DND-41 (cell line): ENCODE results near the gene PRICKLE2.

Source experiments
- EZH2 ChIP-seq: IDR thresholded peaks from 3 replicates; pipeline ENCODE4 v1.6.1; 2012; ENCODE audit warnings: borderline replicate concordance, low read depth, mild to moderate bottlenecking, moderate library complexity, low read length, inconsistent platforms; ENCODE audit not compliant: severe bottlenecking
- TF ChIP-seq, protein P1 (sequence below): IDR thresholded peaks from 2 replicates; pipeline ENCODE4 v1.5.1; 2012; ENCODE audit warnings: borderline replicate concordance, low read length, moderate library complexity, mild to moderate bottlenecking; ENCODE audit not compliant: poor library complexity, severe bottlenecking; ENCODE audit errors: extremely low read depth

DNA sequence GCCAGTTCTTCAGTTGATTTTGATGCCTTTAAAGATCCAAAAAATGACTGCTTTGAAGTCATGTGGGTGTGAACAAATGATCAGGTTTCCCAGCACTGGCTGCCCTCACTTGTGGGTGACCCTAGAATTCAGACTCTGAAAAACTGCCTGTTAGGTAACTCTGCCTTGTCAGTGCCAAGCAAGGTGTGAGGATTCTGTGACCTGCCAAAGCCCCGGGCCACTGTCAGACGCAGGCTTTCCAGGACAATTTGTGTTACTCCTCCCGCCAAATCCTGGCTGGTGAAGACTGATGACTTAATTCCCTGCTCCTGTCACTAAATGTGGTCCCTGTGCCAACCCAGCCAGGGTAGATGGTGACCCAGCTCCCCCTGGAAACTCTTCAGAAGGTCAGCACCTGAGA, 102.8 kb downstream of the PRICKLE2 start:
- TF ChIP-seq, protein P1, sequence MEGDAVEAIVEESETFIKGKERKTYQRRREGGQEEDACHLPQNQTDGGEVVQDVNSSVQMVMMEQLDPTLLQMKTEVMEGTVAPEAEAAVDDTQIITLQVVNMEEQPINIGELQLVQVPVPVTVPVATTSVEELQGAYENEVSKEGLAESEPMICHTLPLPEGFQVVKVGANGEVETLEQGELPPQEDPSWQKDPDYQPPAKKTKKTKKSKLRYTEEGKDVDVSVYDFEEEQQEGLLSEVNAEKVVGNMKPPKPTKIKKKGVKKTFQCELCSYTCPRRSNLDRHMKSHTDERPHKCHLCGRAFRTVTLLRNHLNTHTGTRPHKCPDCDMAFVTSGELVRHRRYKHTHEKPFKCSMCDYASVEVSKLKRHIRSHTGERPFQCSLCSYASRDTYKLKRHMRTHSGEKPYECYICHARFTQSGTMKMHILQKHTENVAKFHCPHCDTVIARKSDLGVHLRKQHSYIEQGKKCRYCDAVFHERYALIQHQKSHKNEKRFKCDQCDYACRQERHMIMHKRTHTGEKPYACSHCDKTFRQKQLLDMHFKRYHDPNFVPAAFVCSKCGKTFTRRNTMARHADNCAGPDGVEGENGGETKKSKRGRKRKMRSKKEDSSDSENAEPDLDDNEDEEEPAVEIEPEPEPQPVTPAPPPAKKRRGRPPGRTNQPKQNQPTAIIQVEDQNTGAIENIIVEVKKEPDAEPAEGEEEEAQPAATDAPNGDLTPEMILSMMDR = no peak
- TF ChIP-seq EZH2 = no peak
